HL-60 (cell line): ENCODE results near the gene SAMD14.

ENCODE experiments used
- DNase-seq, 2 experiments: peaks; one replicate each; pipeline ENCODE4 v3.0.0-alpha.2; 2010 to 2020; ENCODE audit warnings: low read depth in 1 of 2, low spot score in 1 of 2
- H3K27ac ChIP-seq: fragments of 250-450 bp; sonication (Bioruptor Pico); replicated peaks from 2 replicates; pipeline ENCODE4 v1.5.1; 2020; ENCODE audit warnings: mild to moderate bottlenecking, moderate library complexity
- H3K27me3 ChIP-seq: fragments of 250-450 bp; sonication (Bioruptor Pico); 2 replicates; pipeline ENCODE4 v1.5.1; 2021; ENCODE audit warnings: mild to moderate bottlenecking, moderate library complexity; ENCODE audit not compliant: insufficient read depth, poor library complexity, severe bottlenecking
- H3K4me3 ChIP-seq: replicated peaks from 2 replicates; pipeline ENCODE4 v1.5.1; 2011; ENCODE audit warnings: mild to moderate bottlenecking, control low read depth, low read length; ENCODE audit not compliant: insufficient read depth
- CTCF ChIP-seq: IDR thresholded peaks from one replicate; pipeline ENCODE4 v1.5.1; 2011; ENCODE audit warnings: low read length, control low read depth, inconsistent platforms; ENCODE audit not compliant: insufficient read depth
- GABPA ChIP-seq: IDR thresholded peaks from 2 replicates; pipeline ENCODE4 v1.6.1; 2012; ENCODE audit warnings: low read depth
- POLR2AphosphoS5 ChIP-seq: IDR thresholded peaks from 2 replicates; pipeline ENCODE4 v1.6.1; 2012; ENCODE audit warnings: low read depth
- REST ChIP-seq: IDR thresholded peaks from 2 replicates; pipeline ENCODE4 v1.6.1; 2012; ENCODE audit warnings: low read depth; ENCODE audit not compliant: insufficient replicate concordance
- SPI1 ChIP-seq: IDR thresholded peaks from 2 replicates; pipeline ENCODE4 v1.6.1; 2012; ENCODE audit warnings: low read depth, mild to moderate bottlenecking, borderline replicate concordance

Gene SAMD14

GRCh38 chr17:50100480-50100883 lies 29.5 kb downstream of the SAMD14 start:
- no peak overlapping the region for H3K4me3 ChIP-seq

GRCh38 chr17:50099003-50099402 lies 31.0 kb downstream of the SAMD14 start:
- H3K27me3 ChIP-seq, result peaks cover 23% of the 10 kb centered on the region
- H3K27ac ChIP-seq, result no peak overlapping the region
- no peak for DNase-seq
- H3K4me3 ChIP-seq, result no peak overlapping the region
- TF ChIP-seq REST (no peak), CTCF (no peak), GABPA (no peak), SPI1 (no peak), POLR2AphosphoS5 (no peak)

More at GRCh38 chr17:50100480-50100883, 29.5 kb downstream of the SAMD14 start:
- no peak for TF ChIP-seq GABPA
- Histone ChIP-seq H3K27me3 (peaks cover 11% of the 10 kb centered on the region), H3K27ac (no peak overlapping the region)
- DNase-seq, result no peak

GRCh38 chr17:50098583-50098982 lies 31.4 kb downstream of the SAMD14 start:
- H3K4me3 ChIP-seq, result no peak overlapping the region
- H3K27ac ChIP-seq, result no peak overlapping the region
- TF ChIP-seq POLR2AphosphoS5 (no peak), SPI1 (no peak), CTCF (no peak), GABPA (no peak), REST (no peak)
- peaks cover 23% of the 10 kb centered on the region for H3K27me3 ChIP-seq
- DNase-seq, result no peak

GRCh38 chr17:50097926-50098325 lies 32.0 kb downstream of the SAMD14 start:
- H3K4me3 ChIP-seq, result no peak overlapping the region
- no peak overlapping the region for H3K27ac ChIP-seq
- peaks cover 28% of the 10 kb centered on the region for H3K27me3 ChIP-seq
- DNase-seq, result no peak
- TF ChIP-seq POLR2AphosphoS5, result no peak
- no peak for TF ChIP-seq CTCF
- TF ChIP-seq SPI1, result no peak
- no peak for TF ChIP-seq GABPA
- no peak for TF ChIP-seq REST
